Measurements from ENCODE around the gene UCK1.

Gene UCK1

GRCh38 chr9:131575946-131576853, 45.1 kb upstream of the UCK1 start:
- no peak for ATAC-seq (ENCODE audit: insufficient read depth, low read depth)
- no peak overlapping the region for H3K4me2 ChIP-seq (ENCODE audit: insufficient read depth, low read length)
- no peaks in the 10 kb centered on the region for H3K4me1 ChIP-seq (ENCODE audit: insufficient read depth, low read length)
- H3K4me3 ChIP-seq (ENCODE audit: low read depth in 1 of 2, low read length in 2 of 2) = no peak overlapping the region
- no peaks in the 10 kb centered on the region for H4K20me1 ChIP-seq (ENCODE audit: insufficient read depth, low read length)
- no peaks in the 10 kb centered on the region for H3K79me2 ChIP-seq (ENCODE audit: insufficient read depth, low read length)
- no peak overlapping the region for H2AFZ ChIP-seq (ENCODE audit: low read depth, low read length)
- H3K27ac ChIP-seq (ENCODE audit: low read length) = no peak overlapping the region
- H3K9me3 ChIP-seq (ENCODE audit: insufficient read depth, low read length, severe bottlenecking) = no peaks in the 10 kb centered on the region
- H3K27me3 ChIP-seq (ENCODE audit: insufficient read depth, low read length, poor library complexity) = no peaks in the 10 kb centered on the region
- TF ChIP-seq EZH2 (IDR thresholded peaks at IDR 0.05; ENCODE audit: borderline replicate concordance, low read depth, low read length, severe bottlenecking) = no peak
- TF ChIP-seq CTCF (IDR thresholded peaks at IDR 0.05; ENCODE audit: borderline replicate concordance, extremely low read depth, low read length, poor library complexity, severe bottlenecking) = no peak
- H3K9ac ChIP-seq (ENCODE audit: low read depth, low read length) = no peak overlapping the region
- H3K36me3 ChIP-seq (ENCODE audit: insufficient read depth, low read length) = peaks cover 23% of the 10 kb centered on the region
- DNase-seq = no peak

- Histone ChIP-seq H3K4me2 (ENCODE audit: insufficient read depth, low read length) (no peak overlapping the region), H2AFZ (ENCODE audit: low read depth, low read length) (no peak overlapping the region), H3K27me3 (ENCODE audit: insufficient read depth, low read length, poor library complexity) (no peaks in the 10 kb centered on the region), H3K4me1 (ENCODE audit: insufficient read depth, low read length) (no peaks in the 10 kb centered on the region), H3K36me3 (ENCODE audit: insufficient read depth, low read length) (peaks cover 16% of the 10 kb centered on the region), H3K79me2 (ENCODE audit: insufficient read depth, low read length) (no peaks in the 10 kb centered on the region), H3K4me3 (ENCODE audit: low read depth in 1 of 2, low read length in 2 of 2) (no peak overlapping the region), H3K9ac (ENCODE audit: low read depth, low read length) (no peak overlapping the region), H4K20me1 (ENCODE audit: insufficient read depth, low read length) (no peaks in the 10 kb centered on the region), H3K27ac (ENCODE audit: low read length) (no peak overlapping the region), H3K9me3 (ENCODE audit: insufficient read depth, low read length, severe bottlenecking) (no peaks in the 10 kb centered on the region)
- no peak for ATAC-seq (ENCODE audit: insufficient read depth, low read depth)
- TF ChIP-seq CTCF (IDR thresholded peaks at IDR 0.05; ENCODE audit: borderline replicate concordance, extremely low read depth, low read length, poor library complexity, severe bottlenecking) (no peak), EZH2 (IDR thresholded peaks at IDR 0.05; ENCODE audit: borderline replicate concordance, low read depth, low read length, severe bottlenecking) (no peak)
- no peak for DNase-seq
These were observed 43.9 kb upstream of the UCK1 start for GRCh38 chr9:131574730-131575640.

- H3K9me3 ChIP-seq (ENCODE audit: insufficient read depth, low read length, severe bottlenecking) = no peaks in the 10 kb centered on the region
- no peaks in the 10 kb centered on the region for H3K27me3 ChIP-seq (ENCODE audit: insufficient read depth, low read length, poor library complexity)
- H3K4me1 ChIP-seq (ENCODE audit: insufficient read depth, low read length) = no peaks in the 10 kb centered on the region
- no peak overlapping the region for H2AFZ ChIP-seq (ENCODE audit: low read depth, low read length)
- TF ChIP-seq CTCF (IDR thresholded peaks at IDR 0.05; ENCODE audit: borderline replicate concordance, extremely low read depth, low read length, poor library complexity, severe bottlenecking) (no peak), EZH2 (IDR thresholded peaks at IDR 0.05; ENCODE audit: borderline replicate concordance, low read depth, low read length, severe bottlenecking) (no peak)
- ATAC-seq (ENCODE audit: insufficient read depth, low read depth) (no peak), DNase-seq (no peak)
- H4K20me1 ChIP-seq (ENCODE audit: insufficient read depth, low read length) = no peaks in the 10 kb centered on the region
- H3K27ac ChIP-seq (ENCODE audit: low read length) = no peak overlapping the region
- H3K4me3 ChIP-seq (ENCODE audit: low read depth in 1 of 2, low read length in 2 of 2) = no peak overlapping the region
- H3K79me2 ChIP-seq (ENCODE audit: insufficient read depth, low read length) = no peaks in the 10 kb centered on the region
- no peak overlapping the region for H3K4me2 ChIP-seq (ENCODE audit: insufficient read depth, low read length)
- no peak overlapping the region for H3K9ac ChIP-seq (ENCODE audit: low read depth, low read length)
- no peaks in the 10 kb centered on the region for H3K36me3 ChIP-seq (ENCODE audit: insufficient read depth, low read length)
These were observed 36.8 kb upstream of the UCK1 start for GRCh38 chr9:131567910-131568309.
